ENCODE data around the gene PKNOX1.
"Not testable (repeated sequence)": the region's sequence is repeated elsewhere in the genome, so short reads cannot be mapped to it uniquely, and the experiment has no call there.

Gene PKNOX1, protein sequence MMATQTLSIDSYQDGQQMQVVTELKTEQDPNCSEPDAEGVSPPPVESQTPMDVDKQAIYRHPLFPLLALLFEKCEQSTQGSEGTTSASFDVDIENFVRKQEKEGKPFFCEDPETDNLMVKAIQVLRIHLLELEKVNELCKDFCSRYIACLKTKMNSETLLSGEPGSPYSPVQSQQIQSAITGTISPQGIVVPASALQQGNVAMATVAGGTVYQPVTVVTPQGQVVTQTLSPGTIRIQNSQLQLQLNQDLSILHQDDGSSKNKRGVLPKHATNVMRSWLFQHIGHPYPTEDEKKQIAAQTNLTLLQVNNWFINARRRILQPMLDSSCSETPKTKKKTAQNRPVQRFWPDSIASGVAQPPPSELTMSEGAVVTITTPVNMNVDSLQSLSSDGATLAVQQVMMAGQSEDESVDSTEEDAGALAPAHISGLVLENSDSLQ
- 12.2 to 24.8 (median 16.9) reads per million in 18 experiments for total RNA-seq

GRCh38 chr21:42973991-42974831 is at the start of gene PKNOX1:
PKNOX1 (plus strand) TSS chr21:42974562; CDS start chr21:43004382, 29,820 bp downstream.
- peak; percentile 99 to 100 for DNase-seq

DNA sequence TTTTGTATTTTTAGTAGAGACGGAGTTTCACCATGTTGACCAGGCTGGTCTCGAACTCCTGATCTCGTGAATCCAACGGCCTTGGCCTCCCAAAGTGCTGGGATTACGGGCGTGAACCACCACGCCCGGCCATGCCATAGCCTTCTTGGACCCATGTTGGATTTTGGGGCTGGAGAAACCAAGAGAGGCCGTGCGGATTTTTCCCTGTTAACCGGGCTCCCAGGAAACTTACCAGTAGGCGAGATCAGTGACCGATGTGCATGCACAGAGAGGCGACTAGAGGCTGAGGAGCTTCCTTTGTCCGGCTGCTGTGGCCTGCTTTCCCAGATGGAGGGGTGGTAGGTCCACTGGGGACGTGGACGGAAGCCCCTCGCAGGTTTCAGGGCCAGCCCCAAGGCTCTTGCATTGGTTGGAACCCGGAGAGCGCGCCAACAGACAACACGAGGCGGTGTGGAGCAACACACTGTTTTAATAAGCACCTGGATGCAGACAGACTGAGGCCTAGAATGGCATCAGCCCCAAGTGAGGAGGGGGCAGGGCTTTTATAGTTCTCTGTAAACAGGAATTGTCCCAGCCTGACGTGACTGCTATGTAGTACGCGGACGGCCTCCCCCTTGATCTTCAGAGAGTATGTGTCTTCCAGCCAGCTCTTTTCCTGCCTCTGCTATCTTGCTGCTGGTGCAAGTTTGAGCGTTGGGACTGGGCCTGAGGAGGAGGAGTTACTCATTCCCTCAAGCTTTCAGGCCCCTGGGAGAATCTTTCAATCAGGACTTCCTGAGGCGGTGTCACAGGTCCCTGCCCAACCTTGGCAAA is 49.0 kb upstream of the PKNOX1 start, which contains the start of gene ERVH48-1:
ERVH48-1 (minus strand) TSS at position 517 of the 813 bp plus-strand sequence. CDS start 6,624 bp downstream, outside the sequence.
- DNase-seq: no peak

DNA sequence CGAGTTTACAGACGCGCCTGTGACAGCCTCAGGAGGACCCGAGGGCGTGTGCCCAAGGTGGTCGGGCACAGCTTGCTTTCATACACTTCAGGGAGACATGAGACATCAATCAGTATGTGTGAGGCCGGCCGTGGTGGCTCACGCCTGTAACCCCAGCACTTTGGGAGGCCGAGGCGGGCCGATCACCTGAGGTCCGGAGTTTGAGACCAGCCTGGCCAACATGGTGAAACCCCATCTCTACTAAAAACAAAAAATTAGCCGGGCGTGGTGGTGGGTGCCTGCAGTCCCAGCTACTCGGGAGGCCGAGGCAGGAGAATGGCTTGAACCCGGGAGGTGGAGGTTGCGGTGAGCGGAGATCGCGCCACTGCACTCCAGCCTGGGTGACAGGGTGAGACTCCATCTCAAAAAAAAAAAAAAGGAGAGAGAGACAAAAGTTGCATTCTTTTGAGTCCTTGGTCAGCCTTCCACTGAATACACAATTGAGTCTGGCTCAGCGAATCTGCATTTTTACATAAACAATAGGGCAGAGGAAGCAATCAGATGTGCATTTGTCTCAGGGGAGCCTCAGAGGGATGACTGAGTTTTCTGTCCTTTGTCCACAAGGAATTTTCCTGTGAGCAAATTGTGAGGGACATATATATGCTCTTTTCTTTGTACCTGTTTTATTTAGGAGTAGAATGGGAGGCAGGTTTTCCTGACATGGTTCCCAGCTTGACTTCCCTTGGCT is 46.7 kb upstream of the PKNOX1 start:
- not testable (repeated sequence) for DNase-seq

DNA sequence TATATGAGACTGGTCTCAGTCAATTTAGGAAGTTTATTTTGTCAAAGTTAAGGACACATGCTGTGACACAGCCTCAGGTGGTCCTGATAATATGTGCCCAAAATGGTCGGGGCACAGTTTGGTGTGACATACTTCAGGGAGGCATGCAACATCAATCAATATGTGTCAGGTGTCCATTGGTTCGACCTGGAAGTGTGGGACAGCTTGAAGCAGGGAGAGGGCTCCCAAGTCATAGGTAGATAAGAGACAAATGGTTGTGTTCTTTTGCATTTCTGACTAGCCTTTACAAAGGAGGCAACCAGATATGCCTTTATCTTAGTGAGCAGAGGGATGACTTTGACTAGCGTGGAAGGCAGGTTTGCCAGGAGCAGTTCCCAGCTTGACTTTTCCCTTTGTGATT is 44.4 kb upstream of the PKNOX1 start:
- DNase-seq: no peak

- no peak for DNase-seq
These were observed 42.7 kb upstream of the PKNOX1 start for GRCh38 chr21:42931560-42932235.

- DNase-seq: not testable (repeated sequence)
These were observed 41.8 kb upstream of the PKNOX1 start for GRCh38 chr21:42932378-42933136.

DNA sequence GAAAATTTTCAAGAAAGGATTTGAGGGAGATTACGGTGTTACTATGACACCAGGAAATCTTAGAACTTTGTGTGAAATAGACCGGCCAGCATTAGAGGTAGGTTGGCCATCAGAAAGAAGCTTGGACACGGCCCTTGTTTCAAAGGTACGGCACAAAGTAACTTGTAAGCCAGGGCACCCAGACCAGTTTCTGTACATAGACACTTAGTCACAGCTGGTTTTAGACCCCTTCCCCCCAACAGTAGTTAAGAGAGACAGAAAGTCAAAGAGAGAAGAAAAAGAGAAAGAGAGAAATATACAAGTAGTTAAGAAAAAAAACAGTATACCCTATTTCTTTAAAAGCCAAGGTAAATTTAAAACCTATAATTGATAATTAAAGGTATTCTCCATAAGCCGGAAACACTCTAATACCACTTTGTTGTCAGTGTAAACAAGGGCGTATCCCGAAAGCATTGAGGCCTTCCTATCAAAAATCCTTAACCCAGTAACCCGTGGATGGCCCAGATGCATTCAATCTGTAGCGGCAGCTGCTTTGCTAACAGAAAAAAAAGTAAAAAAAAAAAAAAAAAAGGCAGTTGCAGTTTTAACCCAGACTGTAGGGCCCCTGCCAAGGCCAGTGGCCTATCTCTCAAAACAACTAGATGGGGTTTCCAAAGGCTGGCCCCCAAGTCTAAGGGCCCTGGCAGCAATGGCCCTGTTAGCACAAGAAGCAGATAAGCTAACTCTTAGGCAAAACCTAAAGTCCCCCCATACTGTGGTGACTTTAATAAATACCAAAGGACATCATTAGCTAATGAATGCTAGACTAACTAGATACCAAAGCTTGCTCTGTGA is 41.0 kb upstream of the PKNOX1 start:
- DNase-seq: not testable (repeated sequence)

GRCh38 chr21:42933973-42934372 is 40.4 kb upstream of the PKNOX1 start:
- not testable (repeated sequence) for DNase-seq

GRCh38 chr21:42936360-42936759 is 38.0 kb upstream of the PKNOX1 start:
- DNase-seq: not testable (repeated sequence)

GRCh38 chr21:42937034-42937940 is 37.1 kb upstream of the PKNOX1 start:
- not testable (repeated sequence) for DNase-seq

DNA sequence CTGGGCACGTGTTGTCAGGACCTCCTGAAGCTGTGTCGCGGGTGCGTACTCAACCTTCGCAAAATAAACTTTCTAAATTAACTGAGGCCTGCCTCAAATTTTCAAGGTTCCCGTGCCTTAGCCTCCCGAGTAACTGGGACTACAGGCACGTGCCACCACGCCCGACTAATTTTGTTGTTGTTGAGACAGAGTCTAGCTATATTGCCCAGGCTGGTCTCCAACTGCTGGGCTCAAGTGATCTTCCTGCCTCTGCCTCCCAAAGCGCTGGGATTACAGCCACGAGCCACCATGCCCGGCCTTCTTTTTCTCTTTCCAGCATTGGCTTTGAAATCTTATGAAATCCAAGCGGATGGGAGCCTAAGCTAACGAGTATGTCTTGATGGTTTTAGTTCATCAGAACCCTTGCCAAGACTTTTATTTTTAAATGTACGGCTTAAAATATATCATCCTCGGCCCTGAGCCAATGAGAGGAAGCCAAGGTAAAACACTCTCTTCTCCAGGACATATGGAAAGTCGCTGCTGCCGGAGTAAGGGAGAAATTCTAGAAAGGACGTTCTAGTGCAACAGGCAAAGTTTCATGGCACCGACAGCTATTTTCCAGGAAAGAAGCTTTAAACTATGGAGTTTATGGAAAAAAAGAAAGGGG is 36.3 kb upstream of the PKNOX1 start:
- no peak for DNase-seq

GRCh38 chr21:42938606-42938995 is 35.8 kb upstream of the PKNOX1 start:
- DNase-seq: not testable (repeated sequence)

DNA sequence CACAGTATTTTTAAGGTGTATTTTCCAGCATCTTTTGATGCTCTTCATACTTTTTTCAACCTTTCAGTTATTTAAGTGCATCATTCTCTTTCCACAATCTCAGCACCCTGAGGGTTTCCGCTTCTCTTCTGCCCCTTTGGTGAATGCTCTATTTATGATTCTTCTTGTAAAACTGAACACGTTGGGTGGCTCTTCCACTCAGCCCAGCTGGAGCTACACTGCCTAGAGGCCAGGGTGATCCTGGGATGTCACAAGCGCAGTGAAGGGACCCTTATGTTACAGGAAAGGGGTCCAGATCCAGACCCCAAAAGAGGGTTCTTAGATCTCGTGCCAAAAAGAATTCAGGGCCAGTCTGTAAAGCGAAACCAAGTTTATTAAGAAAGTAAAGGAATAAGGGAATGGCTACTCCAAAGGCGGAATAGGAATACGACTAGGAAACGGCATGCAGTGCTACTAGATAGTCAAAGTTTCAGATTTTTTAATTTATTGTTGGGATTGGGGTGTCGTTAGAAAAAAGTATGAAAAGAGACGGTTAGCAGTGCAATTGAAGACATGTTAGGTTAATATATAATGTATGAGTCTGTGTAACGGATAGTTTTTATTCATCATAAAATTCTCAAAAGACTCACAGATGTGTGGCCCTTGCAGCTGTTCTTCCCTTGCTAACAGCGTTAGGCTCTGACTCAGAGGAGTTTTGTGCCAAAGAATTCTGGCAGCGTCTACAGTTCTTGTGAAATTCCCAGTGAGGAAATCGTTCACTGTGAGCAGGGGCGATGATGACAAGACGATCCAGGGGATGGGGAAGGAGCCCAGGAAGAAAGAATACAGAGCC is 34.6 kb upstream of the PKNOX1 start:
- DNase-seq: peak; percentile 88 to 93

DNA sequence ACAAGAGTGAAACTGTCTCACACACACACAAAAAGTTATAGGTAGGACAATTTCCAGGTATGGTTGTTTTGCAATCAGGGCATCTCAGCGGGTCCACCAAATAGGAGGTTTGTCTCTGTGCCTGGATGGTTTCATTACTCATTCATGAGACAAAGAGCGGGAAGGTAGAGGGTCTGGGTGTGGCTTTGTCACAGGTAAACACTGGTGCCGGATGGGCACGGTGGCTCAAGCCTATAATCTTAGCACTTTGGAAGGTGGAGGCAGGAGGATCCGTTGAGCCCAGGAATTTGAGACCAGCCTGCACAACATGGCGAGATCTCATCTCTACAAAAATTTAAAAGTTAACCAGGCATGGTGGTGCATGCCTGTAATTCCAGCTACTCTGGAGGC is 32.7 kb upstream of the PKNOX1 start:
- DNase-seq: no peak

- DNase-seq: no peak
These were observed 32.1 kb upstream of the PKNOX1 start for GRCh38 chr21:42942244-42942643.

- DNase-seq: not testable (repeated sequence)
These were observed 25.1 kb upstream of the PKNOX1 start for GRCh38 chr21:42949094-42949755.
